ENCODE data around the gene DZANK1.
"Not testable (repeated sequence)": the region's sequence is repeated elsewhere in the genome, so short reads cannot be mapped to it uniquely, and the experiment has no call there.

DZANK1 gene

GRCh38 chr20:18388860-18389259 lies 78.0 kb downstream of the DZANK1 start:
- no peak overlapping the region for H2AFZ ChIP-seq (ENCODE audit: low read depth, low read length, severe bottlenecking)
- no peaks in the 10 kb centered on the region for H3F3A ChIP-seq (ENCODE audit: insufficient read depth)
- H3K27me3 ChIP-seq (ENCODE audit: low read length): no peaks in the 10 kb centered on the region
- H4K20me1 ChIP-seq (ENCODE audit: low read depth, low read length): no peaks in the 10 kb centered on the region
- no peaks in the 10 kb centered on the region for H3K9me3 ChIP-seq (ENCODE audit: insufficient read depth, low read length)
- H3K36me3 ChIP-seq (ENCODE audit: low read length): no peaks in the 10 kb centered on the region
- H3K9me2 ChIP-seq (replicated peaks; ENCODE audit: insufficient read depth, low read length): no peaks in the 10 kb centered on the region
- no peak overlapping the region for H3K4me3 ChIP-seq (ENCODE audit: insufficient read depth, low read length, poor library complexity, severe bottlenecking)
- H3K9ac ChIP-seq (ENCODE audit: low read length): no peak overlapping the region
- TF ChIP-seq CTCF (IDR thresholded peaks at IDR 0.05; ENCODE audit: insufficient read depth, low read length, poor library complexity, severe bottlenecking) (no peak), EZH2phosphoT487 (conservative IDR thresholded peaks at IDR 0.05; ENCODE audit: low read length) (no peak)
- no peak overlapping the region for H3K4me2 ChIP-seq (ENCODE audit: low read depth, low read length, poor library complexity, severe bottlenecking)
- H3K27ac ChIP-seq (ENCODE audit: low read depth, low read length): no peak overlapping the region
- no peaks in the 10 kb centered on the region for H3K79me2 ChIP-seq (ENCODE audit: insufficient read depth, low read length)

GRCh38 chr20:18380908-18381529 lies 85.8 kb downstream of the DZANK1 start:
- TF ChIP-seq EZH2phosphoT487 (conservative IDR thresholded peaks at IDR 0.05; ENCODE audit: low read length) (no peak), CTCF (IDR thresholded peaks at IDR 0.05; ENCODE audit: insufficient read depth, low read length, poor library complexity, severe bottlenecking) (no peak)
- H3K27me3 ChIP-seq (ENCODE audit: low read length): no peaks in the 10 kb centered on the region
- H4K20me1 ChIP-seq (ENCODE audit: low read depth, low read length): no peaks in the 10 kb centered on the region
- no peaks in the 10 kb centered on the region for H3F3A ChIP-seq (ENCODE audit: insufficient read depth)
- H3K79me2 ChIP-seq (ENCODE audit: insufficient read depth, low read length): no peaks in the 10 kb centered on the region
- no peaks in the 10 kb centered on the region for H3K9me3 ChIP-seq (ENCODE audit: insufficient read depth, low read length)
- no peaks in the 10 kb centered on the region for H3K9me2 ChIP-seq (replicated peaks; ENCODE audit: insufficient read depth, low read length)
- no peak overlapping the region for H3K4me3 ChIP-seq (ENCODE audit: insufficient read depth, low read length, poor library complexity, severe bottlenecking)
- H3K36me3 ChIP-seq (ENCODE audit: low read length): no peaks in the 10 kb centered on the region
- no peak overlapping the region for H2AFZ ChIP-seq (ENCODE audit: low read depth, low read length, severe bottlenecking)
- no peak overlapping the region for H3K4me2 ChIP-seq (ENCODE audit: low read depth, low read length, poor library complexity, severe bottlenecking)
- H3K9ac ChIP-seq (ENCODE audit: low read length): no peak overlapping the region
- H3K27ac ChIP-seq (ENCODE audit: low read depth, low read length): no peak overlapping the region

- Histone ChIP-seq H3K79me2 (ENCODE audit: insufficient read depth, low read length) (no peaks in the 10 kb centered on the region), H3K36me3 (ENCODE audit: low read length) (no peaks in the 10 kb centered on the region), H4K20me1 (ENCODE audit: low read depth, low read length) (no peaks in the 10 kb centered on the region), H3K9me3 (ENCODE audit: insufficient read depth, low read length) (no peaks in the 10 kb centered on the region), H3K9ac (ENCODE audit: low read length) (no peak overlapping the region), H3K27me3 (ENCODE audit: low read length) (no peaks in the 10 kb centered on the region), H3K9me2 (replicated peaks; ENCODE audit: insufficient read depth, low read length) (no peaks in the 10 kb centered on the region), H3K27ac (ENCODE audit: low read depth, low read length) (no peak overlapping the region), H3K4me2 (ENCODE audit: low read depth, low read length, poor library complexity, severe bottlenecking) (no peak overlapping the region), H3F3A (ENCODE audit: insufficient read depth) (no peaks in the 10 kb centered on the region), H3K4me3 (ENCODE audit: insufficient read depth, low read length, poor library complexity, severe bottlenecking) (no peak overlapping the region), H2AFZ (ENCODE audit: low read depth, low read length, severe bottlenecking) (no peak overlapping the region)
- TF ChIP-seq EZH2phosphoT487 (conservative IDR thresholded peaks at IDR 0.05; ENCODE audit: low read length) (no peak), CTCF (IDR thresholded peaks at IDR 0.05; ENCODE audit: insufficient read depth, low read length, poor library complexity, severe bottlenecking) (no peak)
Observed at GRCh38 chr20:18377896-18378481, 88.8 kb downstream of the DZANK1 start.

- H3K9me2 ChIP-seq (replicated peaks; ENCODE audit: insufficient read depth, low read length); H3K4me3 ChIP-seq (ENCODE audit: insufficient read depth, low read length, poor library complexity, severe bottlenecking); H3K36me3 ChIP-seq (ENCODE audit: low read length); H3K27ac ChIP-seq (ENCODE audit: low read depth, low read length); H3K79me2 ChIP-seq (ENCODE audit: insufficient read depth, low read length); H2AFZ ChIP-seq (ENCODE audit: low read depth, low read length, severe bottlenecking); H4K20me1 ChIP-seq (ENCODE audit: low read depth, low read length); H3F3A ChIP-seq (ENCODE audit: insufficient read depth); H3K4me2 ChIP-seq (ENCODE audit: low read depth, low read length, poor library complexity, severe bottlenecking); H3K9ac ChIP-seq (ENCODE audit: low read length); H3K27me3 ChIP-seq (ENCODE audit: low read length); H3K9me3 ChIP-seq (ENCODE audit: insufficient read depth, low read length): not testable (repeated sequence)
Observed at GRCh38 chr20:18375551-18375950, 91.3 kb downstream of the DZANK1 start.
